ENCODE data around the gene CLPSL1.
A peak's percentile ranks its signal among the peaks of the same experiment; 100 is the strongest.

CLPSL1 gene

GRCh38 chr6:35795453-35796071 is 14.7 kb downstream of the CLPSL1 start:
- TF ChIP-seq CTCF (IDR thresholded peaks at IDR 0.05; ENCODE audit: low read length, missing control alignments): no peak
- no peak overlapping the region for H3K4me3 ChIP-seq (replicated peaks; ENCODE audit: low read depth, low read length)

GRCh38 chr6:35796236-35796635 is 15.4 kb downstream of the CLPSL1 start:
- no peak for TF ChIP-seq CTCF (IDR thresholded peaks at IDR 0.05; ENCODE audit: low read length, missing control alignments)
- no peak for DNase-seq (ENCODE audit: low read depth)
- H3K4me3 ChIP-seq (replicated peaks; ENCODE audit: low read depth, low read length): no peak overlapping the region

More at GRCh38 chr6:35795453-35796071, 14.7 kb downstream of the CLPSL1 start:
- DNase-seq (ENCODE audit: low read depth): no peak

GRCh38 chr6:35797837-35798526 is 17.2 kb downstream of the CLPSL1 start:
- DNase-seq (ENCODE audit: low read depth): no peak
- no peak for TF ChIP-seq CTCF (IDR thresholded peaks at IDR 0.05; ENCODE audit: low read length, missing control alignments)

GRCh38 chr6:35798706-35799105 is 17.9 kb downstream of the CLPSL1 start:
- DNase-seq (ENCODE audit: low read depth): no peak
- no peak for TF ChIP-seq CTCF (IDR thresholded peaks at IDR 0.05; ENCODE audit: low read length, missing control alignments)
- no peak overlapping the region for H3K4me3 ChIP-seq (replicated peaks; ENCODE audit: low read depth, low read length)

More at GRCh38 chr6:35797837-35798526, 17.2 kb downstream of the CLPSL1 start:
- H3K4me3 ChIP-seq (replicated peaks; ENCODE audit: low read depth, low read length): no peak overlapping the region

- no peak for DNase-seq (ENCODE audit: low read depth)
- H3K4me3 ChIP-seq (replicated peaks; ENCODE audit: low read depth, low read length): no peak overlapping the region
- TF ChIP-seq CTCF (IDR thresholded peaks at IDR 0.05; ENCODE audit: low read length, missing control alignments): no peak
Measured at GRCh38 chr6:35801148-35801547, 20.3 kb downstream of the CLPSL1 start.

GRCh38 chr6:35804996-35805736 is 24.3 kb downstream of the CLPSL1 start, which contains the start of gene LHFPL5:
Gene LHFPL5 (plus strand): TSS chr6:35805352. CDS start chr6:35805671, 319 bp downstream.
- no peak for TF ChIP-seq CTCF (IDR thresholded peaks at IDR 0.05; ENCODE audit: low read length, missing control alignments)
- DNase-seq (ENCODE audit: low read depth): peak; percentile 25
- H3K4me3 ChIP-seq (replicated peaks; ENCODE audit: low read depth, low read length): peak within 1 kb of the TSS; percentile 27
